Ecto neural progenitor cell (in vitro differentiated cells): ENCODE measurements around the gene CHRNB2.
"Not testable (repeated sequence)": the region's sequence is repeated elsewhere in the genome, so short reads cannot be mapped to it uniquely, and the experiment has no call there.

Source experiments
- DNase-seq: peaks from one replicate; pipeline ENCODE4 v3.0.0-alpha.2; 2018; ENCODE audit warnings: low spot score

CHRNB2 gene, protein sequence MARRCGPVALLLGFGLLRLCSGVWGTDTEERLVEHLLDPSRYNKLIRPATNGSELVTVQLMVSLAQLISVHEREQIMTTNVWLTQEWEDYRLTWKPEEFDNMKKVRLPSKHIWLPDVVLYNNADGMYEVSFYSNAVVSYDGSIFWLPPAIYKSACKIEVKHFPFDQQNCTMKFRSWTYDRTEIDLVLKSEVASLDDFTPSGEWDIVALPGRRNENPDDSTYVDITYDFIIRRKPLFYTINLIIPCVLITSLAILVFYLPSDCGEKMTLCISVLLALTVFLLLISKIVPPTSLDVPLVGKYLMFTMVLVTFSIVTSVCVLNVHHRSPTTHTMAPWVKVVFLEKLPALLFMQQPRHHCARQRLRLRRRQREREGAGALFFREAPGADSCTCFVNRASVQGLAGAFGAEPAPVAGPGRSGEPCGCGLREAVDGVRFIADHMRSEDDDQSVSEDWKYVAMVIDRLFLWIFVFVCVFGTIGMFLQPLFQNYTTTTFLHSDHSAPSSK

DNA sequence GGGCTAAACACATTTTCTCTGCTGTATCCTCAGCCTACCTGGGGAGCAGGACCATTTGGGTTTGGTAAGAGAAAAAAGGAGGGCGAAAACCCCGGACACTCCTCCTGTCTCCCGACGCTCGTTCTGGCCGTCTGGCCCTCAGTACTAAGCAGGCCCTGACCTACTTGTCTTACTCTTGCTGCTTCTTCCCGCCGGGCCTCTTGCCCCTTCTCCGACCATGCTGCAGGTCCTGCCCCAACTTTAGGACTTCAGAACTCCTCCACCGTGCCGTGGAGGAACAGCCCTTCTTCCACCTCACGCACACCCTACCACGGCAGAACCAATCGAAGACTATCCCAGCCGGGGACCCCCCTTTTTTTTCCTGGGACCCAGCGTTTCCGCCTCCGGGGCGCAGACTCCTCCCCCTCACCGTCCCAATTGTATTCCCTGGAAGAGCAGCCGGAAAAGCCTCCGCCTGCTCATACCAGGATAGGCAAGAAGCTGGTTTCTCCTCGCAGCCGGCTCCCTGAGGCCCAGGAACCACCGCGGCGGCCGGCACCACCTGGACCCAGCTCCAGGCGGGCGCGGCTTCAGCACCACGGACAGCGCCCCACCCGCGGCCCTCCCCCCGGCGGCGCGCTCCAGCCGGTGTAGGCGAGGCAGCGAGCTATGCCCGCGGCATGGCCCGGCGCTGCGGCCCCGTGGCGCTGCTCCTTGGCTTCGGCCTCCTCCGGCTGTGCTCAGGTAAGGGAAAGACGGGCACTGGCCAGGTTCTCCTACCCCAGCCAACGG is at the start of gene CHRNB2:
Gene CHRNB2 (plus strand): TSS at position 393 of the 771 bp plus-strand sequence. CDS start 267 bp downstream, at position 660.
- DNase-seq, result peak; percentile 91

GRCh38 chr1:154519591-154519991 is 48.0 kb upstream of the CHRNB2 start:
- no peak for DNase-seq

DNA sequence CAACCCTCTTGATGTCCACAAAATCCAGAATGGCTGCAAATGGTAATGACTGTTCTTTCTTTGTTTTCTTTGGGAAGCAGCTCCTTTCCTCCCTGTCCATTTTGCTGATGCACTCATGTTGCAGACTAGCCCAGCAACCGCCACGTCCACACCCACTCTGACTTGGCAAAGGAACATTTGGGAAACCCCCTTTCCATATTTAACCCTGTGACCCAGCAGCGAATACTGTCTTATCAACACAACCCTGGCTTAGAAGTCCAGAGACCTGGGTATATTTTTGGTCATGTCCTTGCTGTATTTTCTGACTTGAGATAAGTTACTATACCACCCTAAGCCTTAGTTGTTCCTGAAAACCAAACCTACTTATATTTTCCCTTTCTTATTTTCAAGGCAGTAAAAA is 47.2 kb upstream of the CHRNB2 start:
- no peak for DNase-seq

DNA sequence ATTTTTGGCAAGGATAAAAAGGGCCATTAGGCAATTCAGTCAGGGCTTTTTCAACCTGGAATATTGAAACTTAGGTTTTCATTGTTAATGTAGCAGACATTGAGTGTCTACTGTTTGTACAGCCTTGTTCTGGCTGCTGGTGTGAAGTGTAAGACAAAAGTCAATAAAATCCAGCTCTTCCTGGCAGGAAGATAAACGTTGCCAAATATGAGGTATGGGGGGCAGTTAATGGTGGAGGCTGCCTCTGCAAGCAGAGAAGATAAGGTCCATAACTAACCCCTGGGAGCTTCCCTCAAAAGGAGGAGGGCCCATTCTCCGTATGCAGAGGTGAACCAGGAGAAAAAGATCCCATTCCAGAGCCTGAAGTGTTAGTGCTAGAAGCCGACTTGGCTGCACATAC is 45.9 kb upstream of the CHRNB2 start:
- DNase-seq, result no peak

GRCh38 chr1:154524881-154525280 is 42.7 kb upstream of the CHRNB2 start:
- no peak for DNase-seq

DNA sequence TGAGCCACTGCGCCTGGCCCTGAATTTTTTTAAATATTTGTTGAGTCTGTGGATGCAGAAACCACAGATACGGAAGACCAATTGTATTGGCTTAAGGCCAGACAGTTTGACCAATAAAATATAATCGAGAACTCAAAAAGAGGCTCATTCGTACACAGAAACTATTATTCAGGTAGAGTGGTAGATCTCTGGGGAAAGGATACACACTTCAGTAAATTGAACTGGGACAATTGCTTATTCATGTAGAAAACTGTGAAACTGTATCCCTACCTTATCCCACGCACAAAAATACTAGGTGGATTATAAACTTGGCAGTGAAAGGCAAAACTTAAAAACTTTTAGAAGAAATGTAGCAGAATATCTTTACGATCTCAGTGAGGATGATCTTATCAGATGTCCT is 40.4 kb upstream of the CHRNB2 start:
- no peak for DNase-seq

DNA sequence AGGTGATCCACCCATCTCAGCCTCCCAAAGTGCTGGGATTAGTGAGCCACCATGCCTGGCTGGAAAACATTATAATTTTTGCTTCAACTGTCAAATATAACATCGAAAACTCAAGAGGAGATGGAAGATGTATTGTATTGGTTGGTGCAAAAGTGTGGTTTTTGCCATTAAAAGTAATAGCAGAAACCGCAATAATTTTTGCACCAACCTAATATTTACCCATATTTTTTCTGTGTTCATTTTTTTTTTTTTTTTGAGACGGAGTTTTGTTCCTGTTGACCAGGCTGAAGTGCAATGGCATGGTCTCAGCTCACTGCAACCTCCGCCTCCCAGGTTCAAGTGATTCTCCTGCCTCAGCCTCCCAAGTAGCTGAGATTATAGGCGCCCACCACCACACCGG is 38.3 kb upstream of the CHRNB2 start:
- no peak for DNase-seq

DNA sequence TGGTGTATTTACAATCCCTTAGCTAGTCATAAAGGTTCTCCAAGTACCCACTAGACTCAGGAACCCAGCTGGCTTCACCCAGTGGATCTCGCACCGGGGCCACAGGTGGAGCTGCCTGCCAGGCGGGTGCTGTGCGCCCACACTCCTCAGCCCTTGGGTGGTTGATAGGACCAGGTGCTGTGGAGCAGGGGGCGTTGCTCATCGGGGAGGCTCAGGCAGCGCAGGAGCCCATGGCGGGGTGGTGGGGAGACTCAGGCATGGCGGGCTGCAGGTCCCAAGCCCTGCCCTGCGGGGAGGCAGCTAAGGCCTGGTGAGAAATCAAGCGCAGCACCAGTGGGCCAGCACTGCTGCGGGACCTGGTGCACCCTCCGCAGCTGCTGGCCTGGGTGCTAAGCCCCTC is 35.6 kb upstream of the CHRNB2 start:
- DNase-seq, result not testable (repeated sequence)

- no peak for DNase-seq
Measured at GRCh38 chr1:154533952-154534844, 33.4 kb upstream of the CHRNB2 start.

DNA sequence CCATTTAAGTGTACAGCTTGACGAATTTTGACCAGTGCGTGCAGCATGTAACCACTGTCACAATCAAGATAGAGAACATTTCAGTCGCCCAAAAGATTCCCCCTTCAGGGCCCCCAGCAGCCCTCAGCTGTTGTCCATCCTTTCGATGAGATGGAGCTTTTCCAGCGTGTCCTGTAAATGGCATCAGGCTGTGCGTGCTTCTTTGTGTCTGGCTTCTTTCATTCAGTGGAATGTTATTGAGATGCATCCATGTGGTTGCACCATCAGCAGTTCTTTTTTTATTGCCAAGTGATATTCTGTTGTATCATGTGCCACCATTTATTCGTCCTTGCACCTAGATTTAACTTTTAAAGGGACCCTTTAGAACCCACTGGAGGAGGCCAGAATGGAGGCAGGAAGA is 31.0 kb upstream of the CHRNB2 start:
- DNase-seq, result no peak

DNA sequence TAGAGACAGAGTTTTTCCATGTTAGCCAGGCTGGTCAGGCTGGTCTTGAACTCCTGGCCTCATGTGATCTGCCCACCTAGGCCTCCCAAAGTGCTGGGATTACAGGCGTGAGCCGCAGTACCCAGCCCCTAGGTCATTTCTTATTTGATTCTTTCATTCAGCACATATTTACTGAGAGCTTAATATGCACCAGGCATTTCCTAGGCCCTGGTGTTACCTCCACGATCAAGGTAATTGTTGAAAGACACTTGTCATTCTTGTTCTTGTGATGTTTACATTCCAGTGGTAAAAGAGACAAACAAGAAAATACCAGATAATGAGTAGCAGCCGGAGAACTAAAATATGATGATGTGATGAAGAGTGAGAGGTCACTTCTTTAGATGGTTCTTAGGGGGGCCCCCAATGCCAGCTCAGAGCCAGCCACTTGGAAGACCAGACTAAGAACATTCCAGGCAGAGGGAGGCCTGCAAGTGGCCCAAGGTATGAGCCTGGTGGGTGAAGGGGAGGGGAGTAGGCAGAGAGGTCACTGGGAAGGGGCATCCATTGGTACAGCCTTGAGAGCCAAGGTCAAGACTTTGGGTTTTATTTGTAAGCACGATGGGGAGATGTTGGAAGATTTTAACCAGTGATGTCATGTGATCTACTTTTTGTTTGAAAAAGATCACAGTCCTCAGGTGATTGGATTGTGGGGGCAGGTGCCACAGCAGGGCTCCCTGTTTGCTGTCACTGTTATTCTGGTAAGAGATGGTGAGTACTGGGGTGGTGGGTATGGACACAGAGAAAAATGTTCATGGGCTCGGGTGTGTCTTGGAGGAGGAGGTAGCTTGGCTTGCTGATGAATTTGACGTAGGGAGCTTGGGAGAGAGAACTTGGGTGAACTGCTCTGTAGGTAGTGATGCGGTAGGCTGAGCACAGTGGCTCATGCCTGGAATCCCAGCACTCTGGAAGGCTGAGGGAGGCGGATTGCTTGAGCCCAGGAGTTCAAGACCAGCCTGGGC is 27.8 kb upstream of the CHRNB2 start:
- DNase-seq, result no peak

DNA sequence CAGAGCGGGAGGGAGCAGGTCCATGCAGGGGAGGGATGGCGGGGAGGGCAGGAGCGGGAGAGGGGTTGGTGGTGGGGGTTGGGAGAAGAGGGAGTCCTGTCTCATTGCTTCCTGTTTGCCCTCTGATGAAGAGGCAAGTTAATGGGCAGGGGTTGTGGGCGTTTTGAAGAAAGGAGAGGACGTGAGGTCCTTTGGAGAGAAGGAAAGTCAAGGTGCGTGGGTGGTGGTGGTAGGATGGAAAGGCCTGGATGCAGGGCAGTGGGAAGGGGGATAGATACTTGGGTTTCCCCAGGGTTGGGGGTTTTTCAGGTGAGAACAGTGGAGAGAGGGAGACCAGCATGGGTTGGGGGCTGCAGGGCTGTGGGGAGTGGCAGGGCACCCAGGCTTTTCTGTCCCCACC is 26.3 kb upstream of the CHRNB2 start:
- DNase-seq, result no peak

DNA sequence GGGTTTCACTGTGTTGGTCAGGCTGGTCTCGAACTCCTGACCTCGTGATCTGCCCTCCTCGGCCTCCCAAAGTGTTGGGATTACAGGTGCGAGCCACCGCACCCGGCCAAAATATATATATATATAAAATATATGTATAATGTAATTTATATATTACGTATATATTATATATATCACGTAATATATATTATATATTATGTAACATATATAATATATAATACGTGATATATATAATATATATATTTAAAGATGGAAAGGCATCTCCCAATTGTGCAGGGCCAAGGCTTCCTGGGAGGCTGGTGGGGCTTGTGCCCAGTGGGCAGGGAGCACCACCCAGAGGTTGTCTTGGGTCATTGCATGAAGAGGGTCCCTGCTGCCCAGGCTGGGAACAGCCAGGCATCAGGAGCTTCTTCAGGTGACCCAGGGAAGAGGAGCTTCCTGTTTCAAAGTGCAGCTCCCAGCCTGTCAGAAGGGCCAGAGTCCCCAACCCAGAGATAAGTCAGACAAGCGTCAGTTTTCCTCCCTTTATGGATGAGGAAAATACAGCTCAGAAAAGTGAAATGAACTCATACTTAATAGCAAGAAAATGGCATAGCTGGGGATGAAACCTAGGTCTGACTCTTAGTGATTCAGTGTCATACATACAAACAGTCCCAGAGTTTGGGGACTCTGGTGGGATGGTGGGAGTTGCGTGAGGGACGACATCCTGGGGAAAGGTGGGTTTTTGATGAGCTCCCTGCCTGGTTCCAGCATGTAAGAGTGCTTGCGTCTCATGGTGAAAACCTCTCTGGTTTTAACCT is 21.1 kb upstream of the CHRNB2 start:
- DNase-seq, result peak; percentile 77

DNA sequence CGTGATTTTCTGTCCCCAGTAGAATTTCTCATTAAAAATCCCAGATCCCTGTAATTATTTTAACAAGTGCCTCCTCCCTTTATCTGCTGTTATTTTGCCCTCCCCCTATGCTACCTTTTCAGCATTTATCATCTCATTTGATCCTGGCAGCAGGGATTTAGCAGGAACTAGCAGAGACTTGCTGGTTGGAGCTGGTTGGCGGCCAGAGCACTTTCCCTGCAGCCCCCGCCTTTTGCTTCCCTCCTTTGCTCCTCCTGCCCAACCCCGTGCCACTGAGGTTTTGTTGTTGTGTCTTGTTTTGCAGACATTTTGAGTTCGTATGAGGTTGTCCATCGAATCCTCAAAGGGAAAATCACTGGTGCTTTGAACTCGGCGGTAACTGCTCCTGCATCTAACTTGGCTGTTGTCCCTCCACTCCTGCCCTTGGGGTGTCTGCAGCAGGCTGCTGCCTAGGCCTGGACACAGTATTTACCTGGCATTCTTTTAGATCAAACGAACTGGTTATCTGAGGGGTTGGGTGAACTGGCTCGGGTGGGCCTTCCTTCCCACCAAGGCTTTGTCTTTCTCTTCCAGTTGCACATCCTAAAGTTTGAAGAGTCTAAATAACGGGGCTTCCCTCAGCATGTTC is 20.4 kb upstream of the CHRNB2 start:
- no peak for DNase-seq

DNA sequence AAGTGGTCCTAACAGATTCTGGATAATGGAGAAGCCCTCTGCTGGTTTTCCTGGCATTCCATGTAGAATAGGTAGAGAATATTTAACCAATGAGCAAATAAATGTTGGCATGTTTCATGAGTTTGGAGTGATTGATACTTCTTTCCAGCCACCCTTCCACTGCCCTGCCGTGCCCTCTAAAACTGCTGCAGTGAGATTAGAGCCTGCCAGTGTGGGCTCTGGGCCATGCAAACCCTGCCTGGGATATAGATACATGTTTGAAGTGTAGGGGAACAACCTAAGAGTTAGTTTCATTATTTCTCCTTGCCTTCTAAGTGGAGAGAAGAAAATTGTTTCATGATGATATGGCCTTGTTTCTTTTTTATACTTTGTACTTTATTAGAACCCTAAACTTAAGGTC is 19.6 kb upstream of the CHRNB2 start:
- no peak for DNase-seq

GRCh38 chr1:154549202-154549770 is 18.3 kb upstream of the CHRNB2 start:
- no peak for DNase-seq

- no peak for DNase-seq
Measured at GRCh38 chr1:154550070-154550469, 17.5 kb upstream of the CHRNB2 start.

- no peak for DNase-seq
Measured at GRCh38 chr1:154550657-154551056, 16.9 kb upstream of the CHRNB2 start.

DNA sequence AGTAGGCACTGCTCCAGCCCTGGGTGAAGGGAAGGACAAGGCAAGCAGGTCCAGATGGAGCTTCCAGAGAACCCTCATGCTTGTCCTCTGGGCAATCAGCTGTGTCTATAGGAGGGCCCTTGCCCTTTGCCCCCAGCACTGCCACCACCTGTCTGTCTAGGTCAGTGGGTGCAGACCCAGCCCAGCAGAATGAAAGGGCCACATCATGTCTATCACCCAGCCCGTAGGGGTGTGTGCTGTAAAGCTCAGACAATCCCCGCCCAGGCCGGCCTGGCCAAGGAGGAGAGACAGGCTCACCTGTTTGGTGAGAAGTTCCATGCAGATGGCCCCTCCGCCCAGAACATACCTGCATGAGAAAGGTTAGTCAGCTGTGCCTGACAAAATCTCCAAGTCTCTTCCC is 16.1 kb upstream of the CHRNB2 start:
- DNase-seq, result no peak
